ENCODE measurements around the gene FRMPD4. TPM values are rescaled to one million over a fixed set of nuclear protein-coding genes. Genes with fewer than 3 reads are reported as not detected.

FRMPD4 gene
- total RNA-seq, 1 experiment from 2014 or later = 1.4 TPM

GRCh38 chrX:12325171-12325570 lies 186.9 kb downstream of the FRMPD4 start:
- peaks cover 9% of the 10 kb centered on the region for H3K9me3 Mint-ChIP-seq
- peaks cover 4% of the 10 kb centered on the region for H3K4me1 Mint-ChIP-seq
- no peaks in the 10 kb centered on the region; the same call in 1 of the 2 replicates for H3K36me3 Mint-ChIP-seq
- H3K27ac Mint-ChIP-seq = no peak overlapping the region
- ATAC-seq (no peak), DNase-seq (ENCODE audit: low spot score) (no peak)
- no peak overlapping the region for H3K4me3 Mint-ChIP-seq
- TF ChIP-seq SOX15 (CRISPR knock-in tag; IDR thresholded peaks at IDR 0.05) = no peak
- TF ChIP-seq TEAD1 (CRISPR knock-in tag; IDR thresholded peaks at IDR 0.05) = no peak
- no peak for TF ChIP-seq HMGA2 (CRISPR knock-in tag; IDR thresholded peaks at IDR 0.05)
- no peak for TF ChIP-seq ZNF396 (CRISPR knock-in tag; IDR thresholded peaks at IDR 0.05; ENCODE audit: borderline replicate concordance)
- TF ChIP-seq ZNF416 (CRISPR knock-in tag; IDR thresholded peaks at IDR 0.05) = no peak
- no peak for TF ChIP-seq OVOL2 (CRISPR knock-in tag; IDR thresholded peaks at IDR 0.05; ENCODE audit: borderline replicate concordance)
- TF ChIP-seq EMX1 (CRISPR knock-in tag; IDR thresholded peaks at IDR 0.05) = no peak
- no peaks in the 10 kb centered on the region for H3K27me3 Mint-ChIP-seq (ENCODE audit: low read depth)
- ChIA-PET POLR2A (no interaction called here), CTCF (no interaction called here)

GRCh38 chrX:12327836-12328235 lies 189.6 kb downstream of the FRMPD4 start:
- Mint-ChIP-seq H3K27ac (no peak overlapping the region), H3K36me3 (no peaks in the 10 kb centered on the region), H3K4me1 (no peaks in the 10 kb centered on the region), H3K4me3 (no peak overlapping the region), H3K9me3 (no peaks in the 10 kb centered on the region), H3K27me3 (ENCODE audit: low read depth) (no peaks in the 10 kb centered on the region)
- TF ChIP-seq HMGA2 (CRISPR knock-in tag; IDR thresholded peaks at IDR 0.05) (no peak), FOXK1 (CRISPR knock-in tag; IDR thresholded peaks at IDR 0.05) (no peak), ZNF219 (CRISPR knock-in tag; IDR thresholded peaks at IDR 0.05; ENCODE audit: borderline replicate concordance) (no peak), ZNF138 (CRISPR knock-in tag; conservative IDR thresholded peaks at IDR 0.05) (no peak), E2F5 (CRISPR knock-in tag; IDR thresholded peaks at IDR 0.05) (no peak), MAX (CRISPR knock-in tag; IDR thresholded peaks at IDR 0.05) (no peak), ETV6 (CRISPR knock-in tag; IDR thresholded peaks at IDR 0.05) (no peak), NR2C2 (CRISPR knock-in tag; IDR thresholded peaks at IDR 0.05) (no peak), NFATC4 (CRISPR knock-in tag; IDR thresholded peaks at IDR 0.05) (no peak), SMAD3 (CRISPR knock-in tag; IDR thresholded peaks at IDR 0.05; ENCODE audit: borderline replicate concordance) (no peak), ZNF416 (CRISPR knock-in tag; IDR thresholded peaks at IDR 0.05) (no peak), ARID4B (CRISPR knock-in tag; IDR thresholded peaks at IDR 0.05; ENCODE audit: borderline replicate concordance) (no peak), ZNF317 (CRISPR knock-in tag; IDR thresholded peaks at IDR 0.05; ENCODE audit: borderline replicate concordance, low read depth) (no peak), KAT7 (CRISPR knock-in tag; IDR thresholded peaks at IDR 0.05; ENCODE audit: borderline replicate concordance) (no peak), ZNF281 (CRISPR knock-in tag; IDR thresholded peaks at IDR 0.05) (no peak), TCF7 (CRISPR knock-in tag; IDR thresholded peaks at IDR 0.05; ENCODE audit: low read depth) (no peak), USF1 (CRISPR knock-in tag; IDR thresholded peaks at IDR 0.05) (no peak)
- CTCF ChIA-PET = no interaction called here
- ATAC-seq (no peak), DNase-seq (ENCODE audit: low spot score) (no peak)
- POLR2A ChIA-PET = no interaction called here

Measured in WTC11 (cell line).